IMR-90 (cell line): Measurements from ENCODE around the gene MBD2. TPM values are rescaled to one million over a fixed set of nuclear protein-coding genes. Genes with fewer than 3 reads are reported as not detected.

ENCODE experiments used
- ATAC-seq: fragments of 200-7000 bp; cut with Tn5 transposase; 2 replicates; pipeline ENCODE4 v1.9.1; 2020; ENCODE audit warnings: low read depth, mild to moderate bottlenecking, moderate library complexity
- BruUV-seq: library from RNA; stranded (reverse); fragments of 400-500 nt; replicated peaks from 2 replicates; lab custom pipeline; 2021; lab: Mats Ljungman, UMichigan
- CTCF ChIA-PET: fragments of 300-600 bp; formaldehyde crosslinking; extraction: SDS; loops from one replicate; lab custom pipeline; 2021; ENCODE audit warnings: antibody characterized with exemption; lab: Yijun Ruan, JAX
- POLR2A ChIA-PET: fragments of 300-600 bp; sonication (Branson Sonifier 250); formaldehyde crosslinking; loops from one replicate; lab custom pipeline; 2022; ENCODE audit warnings: antibody characterized with exemption; ENCODE audit not compliant: unreplicated experiment; lab: Charles Lee
- DNase-seq: peaks from one replicate; pipeline ENCODE4 v3.0.0; 2013
- H2AFZ ChIP-seq: replicated peaks from 2 replicates; pipeline ENCODE3; 2013; ENCODE audit warnings: low read length, mild to moderate bottlenecking; ENCODE audit not compliant: poor library complexity
- H2AK5ac ChIP-seq: 2 replicates; pipeline ENCODE4 v1.6.1; 2013; ENCODE audit warnings: low read depth, low read length, inconsistent platforms
- H2AK9ac ChIP-seq: replicated peaks from 2 replicates; pipeline ENCODE3; 2013; ENCODE audit warnings: mild to moderate bottlenecking, low read depth, low read length, moderate library complexity; ENCODE audit not compliant: poor library complexity
- H2BK120ac ChIP-seq: 2 replicates; pipeline ENCODE4 v1.6.1; 2013; ENCODE audit warnings: low read depth, low read length, inconsistent platforms
- H2BK15ac ChIP-seq: 3 replicates; pipeline ENCODE4 v1.6.1; 2013; ENCODE audit warnings: low read depth, low read length, inconsistent platforms
- H2BK20ac ChIP-seq: 2 replicates; pipeline ENCODE4 v1.6.1; 2013; ENCODE audit warnings: low read depth, mild to moderate bottlenecking, inconsistent platforms, low read length, moderate library complexity
- H2BK5ac ChIP-seq: 2 replicates; pipeline ENCODE4 v1.6.1; 2013; ENCODE audit warnings: mild to moderate bottlenecking, low read depth, low read length, inconsistent platforms; ENCODE audit not compliant: poor library complexity, severe bottlenecking
- H3K14ac ChIP-seq: replicated peaks from 2 replicates; pipeline ENCODE4 v1.6.1; 2013; ENCODE audit warnings: low read depth, low read length, inconsistent platforms
- H3K18ac ChIP-seq: 2 replicates; pipeline ENCODE4 v1.6.1; 2013; ENCODE audit warnings: low read depth, low read length, control low read depth
- H3K23ac ChIP-seq: 2 replicates; pipeline ENCODE4 v1.6.1; 2013; ENCODE audit warnings: low read depth, low read length, inconsistent platforms
- H3K27ac ChIP-seq: 2 replicates; pipeline ENCODE4 v1.5.1; 2013; ENCODE audit warnings: mild to moderate bottlenecking, control low read depth, low read length; ENCODE audit not compliant: insufficient read depth
- H3K27me3 ChIP-seq: 2 replicates; pipeline ENCODE4 v1.6.1; 2013; ENCODE audit warnings: low read length; ENCODE audit not compliant: control insufficient read depth, insufficient read depth
- H3K36me3 ChIP-seq: 2 replicates; pipeline ENCODE4 v1.6.1; 2013; ENCODE audit warnings: low read length, mixed read lengths; ENCODE audit not compliant: control insufficient read depth, insufficient read depth
- H3K4ac ChIP-seq: 2 replicates; pipeline ENCODE4 v1.6.1; 2013; ENCODE audit warnings: low read depth, low read length, inconsistent platforms
- H3K4me1 ChIP-seq: 2 replicates; pipeline ENCODE4 v1.6.1; 2013; ENCODE audit warnings: low read length, mixed read lengths; ENCODE audit not compliant: control insufficient read depth, insufficient read depth
- H3K4me2 ChIP-seq: 2 replicates; pipeline ENCODE4 v1.6.1; 2013; ENCODE audit warnings: low read depth, mild to moderate bottlenecking, control low read depth, low read length, moderate library complexity
- H3K4me3 ChIP-seq: 2 replicates; pipeline ENCODE4 v1.5.1; 2013; ENCODE audit warnings: low read depth, mild to moderate bottlenecking, control low read depth, low read length, moderate library complexity; ENCODE audit not compliant: insufficient read depth
- H3K56ac ChIP-seq: 2 replicates; pipeline ENCODE4 v1.6.1; 2013; ENCODE audit warnings: low read length, inconsistent platforms; ENCODE audit not compliant: insufficient read depth; ENCODE audit errors: extremely low read depth
- H3K79me1 ChIP-seq, 2 experiments: 2 replicates each; pipeline ENCODE4 v1.6.1; 2013; ENCODE audit warnings: low read length in 2 of 2, inconsistent platforms in 1 of 2, low read depth in 1 of 2
- H3K9ac ChIP-seq: 2 replicates; pipeline ENCODE4 v1.6.1; 2013; ENCODE audit warnings: low read depth, low read length, control low read depth
- H3K9me1 ChIP-seq: 2 replicates; pipeline ENCODE4 v1.6.1; 2013; ENCODE audit warnings: low read length, inconsistent platforms; ENCODE audit not compliant: insufficient read depth
- H3K9me3 ChIP-seq: 2 replicates; pipeline ENCODE4 v1.6.1; 2013; ENCODE audit warnings: low read length; ENCODE audit not compliant: control insufficient read depth, insufficient read depth
- H4K20me1 ChIP-seq: 2 replicates; pipeline ENCODE4 v1.6.1; 2013; ENCODE audit warnings: low read length, inconsistent platforms; ENCODE audit not compliant: insufficient read depth
- H4K5ac ChIP-seq: 2 replicates; pipeline ENCODE4 v1.6.1; 2013; ENCODE audit warnings: mild to moderate bottlenecking, low read depth, low read length, control low read depth
- H4K8ac ChIP-seq, 2 experiments: 2 replicates each; pipeline ENCODE4 v1.6.1; 2013; ENCODE audit warnings: low read depth in 2 of 2, low read length in 2 of 2, control low read depth in 1 of 2, inconsistent platforms in 1 of 2
- H4K91ac ChIP-seq: 2 replicates; pipeline ENCODE4 v1.6.1; 2013; ENCODE audit warnings: low read depth, low read length, inconsistent platforms; ENCODE audit not compliant: insufficient read depth
- BHLHE40 ChIP-seq: fragments of 150-350 bp; IDR thresholded peaks from 2 replicates; pipeline ENCODE4 v1.6.1; 2016; ENCODE audit warnings: mild to moderate bottlenecking, low read depth, low read length
- CEBPB ChIP-seq: IDR thresholded peaks from 2 replicates; pipeline ENCODE4 v1.6.1; 2012; ENCODE audit warnings: low read depth, low read length, improper control_type of control experiment
- CHD1 ChIP-seq: IDR thresholded peaks from 2 replicates; pipeline ENCODE4 v1.6.1; 2012; ENCODE audit warnings: low read depth, low read length, improper control_type of control experiment
- CTCF ChIP-seq: conservative IDR thresholded peaks from 2 replicates; pipeline ENCODE4 v1.5.1; 2012; ENCODE audit warnings: mild to moderate bottlenecking, low read depth, low read length, improper control_type of control experiment
- ELK1 ChIP-seq: fragments of 150-350 bp; IDR thresholded peaks from 2 replicates; pipeline ENCODE4 v1.6.1; 2016; ENCODE audit warnings: low read depth, mild to moderate bottlenecking, low read length, moderate library complexity, borderline replicate concordance
- FOS ChIP-seq: fragments of 150-350 bp; IDR thresholded peaks from 2 replicates; pipeline ENCODE4 v1.6.1; 2016; ENCODE audit warnings: low read depth, low read length
- MAFK ChIP-seq: IDR thresholded peaks from 2 replicates; pipeline ENCODE4 v1.6.1; 2012; ENCODE audit warnings: low read depth, low read length, improper control_type of control experiment
- MAZ ChIP-seq: IDR thresholded peaks from 2 replicates; pipeline ENCODE4 v1.6.1; 2012; ENCODE audit warnings: low read depth, mild to moderate bottlenecking, low read length, improper control_type of control experiment, moderate library complexity, borderline replicate concordance
- MXI1 ChIP-seq: IDR thresholded peaks from 2 replicates; pipeline ENCODE4 v1.6.1; 2012; ENCODE audit warnings: low read depth, mild to moderate bottlenecking, low read length, moderate library complexity, borderline replicate concordance
- NFE2L2 ChIP-seq: fragments of 150-350 bp; IDR thresholded peaks from 2 replicates; pipeline ENCODE4 v1.6.1; 2016; ENCODE audit warnings: low read depth, mild to moderate bottlenecking, low read length
- RCOR1 ChIP-seq: IDR thresholded peaks from 2 replicates; pipeline ENCODE4 v1.6.1; 2012; ENCODE audit warnings: mild to moderate bottlenecking, low read length, improper control_type of control experiment; ENCODE audit not compliant: insufficient replicate concordance
- RFX5 ChIP-seq: IDR thresholded peaks from 2 replicates; pipeline ENCODE4 v1.8.0; 2012; ENCODE audit warnings: low read depth, mild to moderate bottlenecking, low read length, moderate library complexity
- SMC3 ChIP-seq: fragments of 150-350 bp; IDR thresholded peaks from 2 replicates; pipeline ENCODE4 v1.6.1; 2016; ENCODE audit warnings: low read depth, mild to moderate bottlenecking, antibody characterized with exemption, low read length, moderate library complexity
- USF2 ChIP-seq: fragments of 150-350 bp; IDR thresholded peaks from 2 replicates; pipeline ENCODE4 v1.6.1; 2017; ENCODE audit warnings: mild to moderate bottlenecking, antibody characterized with exemption, low read length, low read depth
- WGBS, 2 experiments: methylation state at CpG; one replicate each; pipeline versions ENCODE4 v1.1.5 to v1.1.7; 2013; ENCODE audit warnings: missing lambda C conversion rate in 2 of 2; ENCODE audit not compliant: insufficient read length in 1 of 2; ENCODE audit errors: extremely low coverage in 2 of 2; 5-methylcytosine and 5-hydroxymethylcytosine counted together
- dilution Hi-C: fragments of 300-500 bp; cut with HindIII; formaldehyde crosslinking; loops from one replicate; pipeline ENCODE4 v1.14.3; 2018; ENCODE audit warnings: low sequenced_read_pairs; ENCODE audit not compliant: unreplicated experiment
- in situ Hi-C: fragments of 300-500 bp; cut with MboI; formaldehyde crosslinking; loops from 3 replicates; pipeline ENCODE4 v1.14.3; 2019; ENCODE audit warnings: low sequenced_read_pairs, inconsistent platforms, mixed read lengths
- intact Hi-C: fragments of 100-400 bp; cut with micrococcal nuclease; formaldehyde crosslinking; loops from 2 replicates; pipeline ENCODE4 v1.10.0; 2022
- polyA plus RNA-seq, 3 experiments: library from polyadenylated mRNA; depleted of rRNA; stranded (reverse); fragments of >200 nt; gene quantifications; 2 replicates each; pipeline ENCODE4 v1.2.3, GENCODE V29; 2012; ENCODE audit warnings: low replicate concordance in 1 of 3
- total RNA-seq: library from RNA; depleted of rRNA; stranded (reverse); fragments of >200 nt; gene quantifications from 2 replicates; pipeline ENCODE4 v1.2.3, GENCODE V29; 2012

Gene MBD2
- total and polyA plus RNA-seq, 2 of the 4 experiments (the other 2 are of a cell fraction) = 9.7 to 29.5 TPM

- intact Hi-C loops = loop anchor here (5.0 kb wide), 1 partner anchor 120 kb away; the partner anchor contains the start of gene POLI
- Histone ChIP-seq H3K56ac (no peak overlapping the region), H2AK5ac (no peak overlapping the region), H3K27me3 (no peaks in the 10 kb centered on the region), H3K18ac (no peak overlapping the region), H3K9ac (no peak overlapping the region), H4K5ac (no peak overlapping the region), H3K9me1 (no peaks in the 10 kb centered on the region; the same call in 1 of the 2 replicates), H3K36me3 (peaks cover 3% of the 10 kb centered on the region; the same call in 1 of the 2 replicates), H2BK5ac (no peak overlapping the region), H3K23ac (no peak overlapping the region), H4K8ac (no peak overlapping the region), H4K91ac (no peak overlapping the region), H3K4me2 (no peak overlapping the region), H3K4me3 (no peak overlapping the region), H2AK9ac (no peak overlapping the region), H3K79me1 (peaks cover 0 to 13% of the 10 kb centered on the region in 2 experiments; a peak in 1 of 4 replicates), H2AFZ (no peak overlapping the region), H3K27ac (no peak overlapping the region), H3K4me1 (peaks cover 7% of the 10 kb centered on the region), H3K9me3 (0 out of 2 replicates have a peak, but pooled peaks cover 2% of the 10 kb centered on the region), H4K20me1 (no peaks in the 10 kb centered on the region), H3K4ac (no peak overlapping the region), H2BK20ac (no peak overlapping the region), H2BK15ac (no peak overlapping the region), H2BK120ac (no peak overlapping the region), H3K14ac (no peak overlapping the region)
- in situ Hi-C loops = no loop called here
- POLR2A ChIA-PET = no interaction called here
- CTCF ChIA-PET = no interaction called here
- no CpG with 5 or more reads among the region's 2 CpGs for WGBS, 2 experiments
- dilution Hi-C loops = no loop called here
- TF ChIP-seq MAFK (no peak), BHLHE40 (no peak), SMC3 (no peak), NFE2L2 (no peak), CTCF (no peak), ELK1 (no peak), FOS (no peak), RCOR1 (no peak), CHD1 (no peak), USF2 (no peak), MXI1 (no peak), RFX5 (no peak), MAZ (no peak), CEBPB (no peak)
- ATAC-seq (no peak), DNase-seq (no peak)
- BruUV-seq = no TSS peak
Measured at GRCh38 chr18:54147439-54147838, 77.0 kb downstream of the MBD2 start.
